Measurements from ENCODE around the gene SEC16A. TPM values are rescaled to one million over a fixed set of nuclear protein-coding genes. Genes with fewer than 3 reads are reported as not detected.
"Not testable (repeated sequence)": the region's sequence is repeated elsewhere in the genome, so short reads cannot be mapped to it uniquely, and the experiment has no call there.

The SEC16A gene
- total RNA-seq, 4 donors from 2014 or later, result 35.5 to 71.0 (median 50.5) TPM

GRCh38 chr9:136429075-136429628 is 53.7 kb downstream of the SEC16A start:
- no peak overlapping the region for H3K4me3 ChIP-seq
- peaks cover 0 to under 1% (median 0%) of the 10 kb centered on the region in 3 donors for H3K4me1 ChIP-seq
- ATAC-seq, result no peak
- peaks cover 0 to 79% of the 10 kb centered on the region in 2 donors for H3K36me3 ChIP-seq
- H3K27ac ChIP-seq, result no peak overlapping the region
- no peak for TF ChIP-seq POLR2A (IDR thresholded peaks at IDR 0.05)
- TF ChIP-seq EP300 (IDR thresholded peaks at IDR 0.05), result no peak
- TF ChIP-seq POLR2AphosphoS5 (IDR thresholded peaks at IDR 0.05), result no peak
- TF ChIP-seq CTCF (IDR thresholded peaks at IDR 0.05), result no peak
- H3K27me3 ChIP-seq, result no peaks in the 10 kb centered on the region
- 60 to 93% methylated on average over 1 to 3 of the region's 21 CpGs for WGBS, 2 donors (ENCODE audit: low coverage in 1 of 2)
- H3K9me3 ChIP-seq, result no peaks in the 10 kb centered on the region

- H3K27ac ChIP-seq, result no peak overlapping the region
- H3K9me3 ChIP-seq, result no peaks in the 10 kb centered on the region
- H3K4me1 ChIP-seq, result no peaks in the 10 kb centered on the region
- ATAC-seq, result no peak
- H3K27me3 ChIP-seq, result no peaks in the 10 kb centered on the region
- TF ChIP-seq POLR2AphosphoS5 (IDR thresholded peaks at IDR 0.05), result no peak
- no peak for TF ChIP-seq CTCF (IDR thresholded peaks at IDR 0.05)
- no peak for TF ChIP-seq EP300 (IDR thresholded peaks at IDR 0.05)
- no peak for TF ChIP-seq POLR2A (IDR thresholded peaks at IDR 0.05)
- 87 to 97% methylated on average over 9 to 12 of the region's 12 CpGs for WGBS, 2 donors (ENCODE audit: low coverage in 1 of 2)
- no peak overlapping the region for H3K4me3 ChIP-seq
- peaks cover 0 to 79% of the 10 kb centered on the region in 2 donors for H3K36me3 ChIP-seq
Observed at GRCh38 chr9:136426787-136427186, 56.1 kb downstream of the SEC16A start.

- H3K9me3 ChIP-seq, H3K4me1 ChIP-seq, ATAC-seq, H3K27ac ChIP-seq, H3K4me3 ChIP-seq, H3K27me3 ChIP-seq: not testable (repeated sequence)
- WGBS, 2 donors (ENCODE audit: low coverage in 1 of 2), result 68% methylated on average over 6 of the region's 7 CpGs; no CpG with 5 or more reads in 1 of the 2 donors
- H3K36me3 ChIP-seq, result peaks cover 0 to 84% of the 10 kb centered on the region in 2 donors
Observed at GRCh38 chr9:136425367-136425766, 57.5 kb downstream of the SEC16A start.

- Histone ChIP-seq H3K4me3 (no peak overlapping the region), H3K9me3 (no peaks in the 10 kb centered on the region), H3K27me3 (no peaks in the 10 kb centered on the region), H3K4me1 (no peaks in the 10 kb centered on the region), H3K27ac (no peak overlapping the region), H3K36me3 (peaks cover 0 to 84% of the 10 kb centered on the region in 2 donors)
- no peak for ATAC-seq
- TF ChIP-seq CTCF (IDR thresholded peaks at IDR 0.05), result no peak
- TF ChIP-seq POLR2A (IDR thresholded peaks at IDR 0.05), result no peak
- TF ChIP-seq POLR2AphosphoS5 (IDR thresholded peaks at IDR 0.05), result no peak
- TF ChIP-seq EP300 (IDR thresholded peaks at IDR 0.05), result no peak
- WGBS, 2 donors (ENCODE audit: low coverage in 1 of 2), result 84 to 89% methylated on average over 10 to 12 of the region's 27 CpGs
Observed at GRCh38 chr9:136424750-136425362, 58.0 kb downstream of the SEC16A start.

- 94 to 95% methylated on average over 8 to 13 of the region's 43 CpGs for WGBS, 2 donors (ENCODE audit: low coverage in 1 of 2)
- no peaks in the 10 kb centered on the region for H3K4me1 ChIP-seq
- TF ChIP-seq CTCF (IDR thresholded peaks at IDR 0.05) (no peak), POLR2AphosphoS5 (IDR thresholded peaks at IDR 0.05) (no peak), EP300 (IDR thresholded peaks at IDR 0.05) (no peak), POLR2A (IDR thresholded peaks at IDR 0.05) (no peak)
- H3K27ac ChIP-seq, result no peak overlapping the region
- no peaks in the 10 kb centered on the region for H3K27me3 ChIP-seq
- no peaks in the 10 kb centered on the region for H3K9me3 ChIP-seq
- ATAC-seq, result no peak
- no peak overlapping the region for H3K4me3 ChIP-seq
- H3K36me3 ChIP-seq, result peaks cover 0 to 84% of the 10 kb centered on the region in 2 donors
Observed at GRCh38 chr9:136423432-136424146, 59.3 kb downstream of the SEC16A start.
